GM23338 (cell line): ENCODE measurements around the gene CRTC1.

ENCODE experiments used
- POLR2AphosphoS5 ChIP-seq: IDR thresholded peaks from 2 replicates; pipeline ENCODE4 v1.6.1; 2016; ENCODE audit warnings: antibody characterized with exemption, low read depth
- STAT1 ChIP-seq: IDR thresholded peaks from one replicate; pipeline ENCODE4 v1.6.1; 2016; ENCODE audit warnings: antibody characterized with exemption; ENCODE audit not compliant: unreplicated experiment
- TF ChIP-seq, protein P1 (sequence below), 2 experiments: fragments of 200-600 bp in 1 of 2; sonication (generic) in 1 of 2; conservative IDR thresholded peaks; 2 replicates each; pipeline versions ENCODE4 v1.5.1 to v1.6.1; 2016 to 2017; ENCODE audit warnings: antibody characterized with exemption in 2 of 2, low read depth in 2 of 2, mild to moderate bottlenecking in 2 of 2, moderate library complexity in 1 of 2

DNA sequence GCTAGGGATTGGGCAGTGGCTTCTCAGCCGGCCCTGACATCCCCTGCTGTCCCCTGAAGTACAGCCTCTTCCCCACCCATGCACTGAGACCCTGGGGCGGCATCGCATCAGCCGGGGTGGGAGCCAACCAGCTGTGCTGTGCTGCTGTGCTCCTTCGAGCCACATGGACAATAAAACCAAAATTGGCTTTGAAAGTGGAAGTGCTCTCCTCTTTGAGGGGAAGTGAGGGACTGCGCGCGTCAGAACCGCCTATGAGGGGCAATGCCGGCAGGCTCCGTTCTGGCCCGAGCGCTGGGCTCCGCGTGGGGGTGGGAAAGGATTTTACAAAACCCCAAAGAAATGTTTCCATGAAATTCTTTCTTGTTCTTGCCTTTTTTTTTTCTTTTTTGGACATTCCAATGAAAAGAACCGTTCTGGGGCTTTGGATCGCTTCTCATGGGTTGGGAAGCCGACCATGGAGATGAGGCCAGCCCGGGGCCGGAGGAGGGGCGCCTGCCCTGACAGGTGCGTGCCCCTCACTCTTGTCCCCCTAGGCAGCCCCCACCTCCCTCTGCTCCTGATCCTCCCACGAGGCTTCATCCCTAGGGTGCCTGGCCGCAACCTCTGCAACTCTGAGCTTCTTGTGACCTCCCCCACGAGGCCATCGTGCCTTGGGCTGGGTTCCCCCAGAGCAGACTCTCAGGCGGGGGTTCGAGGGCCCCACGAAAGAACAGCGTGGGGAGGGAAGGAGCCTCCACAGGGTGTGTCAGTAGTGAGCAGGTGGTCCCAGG, 24.0 kb upstream of the CRTC1 start:
- TF ChIP-seq, protein P1, sequence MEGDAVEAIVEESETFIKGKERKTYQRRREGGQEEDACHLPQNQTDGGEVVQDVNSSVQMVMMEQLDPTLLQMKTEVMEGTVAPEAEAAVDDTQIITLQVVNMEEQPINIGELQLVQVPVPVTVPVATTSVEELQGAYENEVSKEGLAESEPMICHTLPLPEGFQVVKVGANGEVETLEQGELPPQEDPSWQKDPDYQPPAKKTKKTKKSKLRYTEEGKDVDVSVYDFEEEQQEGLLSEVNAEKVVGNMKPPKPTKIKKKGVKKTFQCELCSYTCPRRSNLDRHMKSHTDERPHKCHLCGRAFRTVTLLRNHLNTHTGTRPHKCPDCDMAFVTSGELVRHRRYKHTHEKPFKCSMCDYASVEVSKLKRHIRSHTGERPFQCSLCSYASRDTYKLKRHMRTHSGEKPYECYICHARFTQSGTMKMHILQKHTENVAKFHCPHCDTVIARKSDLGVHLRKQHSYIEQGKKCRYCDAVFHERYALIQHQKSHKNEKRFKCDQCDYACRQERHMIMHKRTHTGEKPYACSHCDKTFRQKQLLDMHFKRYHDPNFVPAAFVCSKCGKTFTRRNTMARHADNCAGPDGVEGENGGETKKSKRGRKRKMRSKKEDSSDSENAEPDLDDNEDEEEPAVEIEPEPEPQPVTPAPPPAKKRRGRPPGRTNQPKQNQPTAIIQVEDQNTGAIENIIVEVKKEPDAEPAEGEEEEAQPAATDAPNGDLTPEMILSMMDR (conservative IDR thresholded peaks at IDR 0.05; ENCODE audit: low read depth in 2 of 2): no peak
- TF ChIP-seq STAT1: no peak
- TF ChIP-seq POLR2AphosphoS5: no peak
